Common myeloid progenitor, CD34-positive (primary cell): ENCODE measurements around the gene CRYGD.
"Not testable (repeated sequence)": the region's sequence is repeated elsewhere in the genome, so short reads cannot be mapped to it uniquely, and the experiment has no call there.

Source experiments
- CTCF ChIA-PET: fragments of 350-600 bp; sonication (Branson Sonifier 250); formaldehyde crosslinking; loops from one replicate; lab custom pipeline; 2021; ENCODE audit warnings: antibody characterized with exemption; lab: Charles Lee
- POLR2A ChIA-PET: fragments of 350-600 bp; sonication (Branson Sonifier 250); formaldehyde crosslinking; loops from one replicate; lab custom pipeline; 2021; ENCODE audit warnings: antibody characterized with exemption; lab: Charles Lee
- DNase-seq, 3 donors: peaks; one replicate each; pipeline versions ENCODE4 v3.0.0 to v3.0.0-alpha.2; 2013
- H3K27ac ChIP-seq, 2 experiments: 1 replicate in 1 of 2; 2 replicates in 1 of 2; pipeline ENCODE4 v1.7.0; 2013; ENCODE audit warnings: inconsistent platforms in 2 of 2, low read length in 2 of 2, mild to moderate bottlenecking in 2 of 2, low read depth in 1 of 2, moderate library complexity in 1 of 2; ENCODE audit not compliant: severe bottlenecking in 2 of 2, insufficient read depth in 1 of 2, poor library complexity in 1 of 2
- H3K27me3 ChIP-seq, 5 experiments: replicated peaks in 2 of 5; 1 replicate in 3 of 5; 2 replicates in 2 of 5; pipeline versions ENCODE4 v1.6.1 to v1.7.0; 2013; ENCODE audit warnings: low read length in 4 of 5, mild to moderate bottlenecking in 2 of 5, moderate library complexity in 2 of 5, inconsistent platforms in 1 of 5; ENCODE audit not compliant: insufficient read depth in 5 of 5, control insufficient read depth in 4 of 5
- H3K36me3 ChIP-seq, 4 experiments: 1 replicate in 2 of 4; 2 replicates in 2 of 4; pipeline versions ENCODE4 v1.6.1 to v1.7.0; 2013; ENCODE audit warnings: low read length in 3 of 4, control low read depth in 1 of 4, mild to moderate bottlenecking in 1 of 4; ENCODE audit not compliant: control insufficient read depth in 4 of 4, insufficient read depth in 4 of 4
- H3K4me1 ChIP-seq, 4 experiments: 1 replicate in 3 of 4; 2 replicates in 1 of 4; pipeline versions ENCODE4 v1.6.1 to v1.7.1; 2013; ENCODE audit warnings: low read length in 3 of 4, mild to moderate bottlenecking in 3 of 4, control low read depth in 1 of 4, inconsistent platforms in 1 of 4, moderate library complexity in 1 of 4; ENCODE audit not compliant: control insufficient read depth in 4 of 4, insufficient read depth in 4 of 4; ENCODE audit errors: control extremely low read depth in 1 of 4
- H3K4me3 ChIP-seq, 7 experiments: 1 replicate in 4 of 7; 2 replicates in 3 of 7; pipeline versions ENCODE4 v1.5.1 to v1.7.0; 2013; ENCODE audit warnings: mild to moderate bottlenecking in 7 of 7, low read length in 6 of 7, moderate library complexity in 6 of 7, inconsistent platforms in 2 of 7, low read depth in 2 of 7, control low read depth in 1 of 7; ENCODE audit not compliant: insufficient read depth in 4 of 7, control insufficient read depth in 1 of 7; ENCODE audit errors: extremely low read depth in 1 of 7
- H3K9me3 ChIP-seq, 5 experiments: 1 replicate in 4 of 5; 2 replicates in 1 of 5; pipeline versions ENCODE4 v1.6.1 to v1.7.1; 2013; ENCODE audit warnings: low read length in 4 of 5, mild to moderate bottlenecking in 2 of 5, inconsistent platforms in 1 of 5, low read depth in 1 of 5, moderate library complexity in 1 of 5; ENCODE audit not compliant: control insufficient read depth in 4 of 5, insufficient read depth in 2 of 5; ENCODE audit errors: control extremely low read depth in 1 of 5
- WGBS: methylation state at CpG from one replicate; pipeline ENCODE4 v1.1.5; 2013; ENCODE audit not compliant: insufficient coverage; 5-methylcytosine and 5-hydroxymethylcytosine counted together

The CRYGD gene

DNA sequence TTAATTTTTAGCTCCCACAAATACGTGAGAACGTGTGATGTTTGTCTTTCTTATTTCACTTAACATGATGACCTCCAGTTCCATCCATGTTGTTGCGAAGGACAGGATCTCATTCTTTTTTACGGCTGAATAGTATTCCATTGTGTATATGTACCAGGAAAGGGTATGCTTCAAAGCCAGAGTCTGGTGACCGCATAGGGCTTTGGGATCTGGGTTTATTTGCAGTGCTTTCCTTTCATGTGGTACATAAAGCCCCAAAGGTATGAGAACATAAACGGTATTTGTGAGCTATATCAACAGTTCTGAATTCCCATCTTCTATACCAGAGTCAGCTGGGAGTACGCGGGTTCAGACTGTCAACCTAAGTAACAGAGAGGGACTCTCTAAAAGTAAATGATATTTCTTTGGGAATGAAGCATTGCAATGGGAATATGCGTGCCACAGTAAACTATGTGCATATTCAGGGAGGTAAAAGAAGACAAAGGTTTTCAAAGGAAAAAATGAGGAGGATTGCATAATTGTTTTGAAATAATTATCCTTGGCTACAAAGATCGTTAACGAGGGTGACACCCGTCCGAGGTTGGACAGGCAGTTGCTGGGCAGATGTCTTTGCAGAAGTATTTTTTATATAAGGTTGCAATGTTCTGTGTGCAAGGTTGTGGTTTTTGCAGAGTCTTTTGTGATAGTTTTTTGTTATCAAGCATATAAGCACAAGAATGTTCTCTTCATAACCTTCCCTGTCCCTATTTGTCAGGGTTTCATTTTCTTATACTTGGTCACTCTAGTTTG is 24.4 kb downstream of the CRYGD start:
- H3K9me3 ChIP-seq, result no peaks in the 10 kb centered on the region
- ChIA-PET POLR2A (no interaction called here), CTCF (no interaction called here)
- 67% methylated on average over 6 of the region's 13 CpGs for WGBS
- DNase-seq, result peak in 2 of 3 donors; percentile 52 to 62
- H3K27me3 ChIP-seq, result no peaks in the 10 kb centered on the region
- H3K27ac ChIP-seq, result no peak overlapping the region
- no peaks in the 10 kb centered on the region for H3K36me3 ChIP-seq
- H3K4me3 ChIP-seq, result peak overlapping the region in 1 of 7 experiments; percentile 52
- peaks cover 7 to 34% (median 16%) of the 10 kb centered on the region in 4 experiments for H3K4me1 ChIP-seq

DNA sequence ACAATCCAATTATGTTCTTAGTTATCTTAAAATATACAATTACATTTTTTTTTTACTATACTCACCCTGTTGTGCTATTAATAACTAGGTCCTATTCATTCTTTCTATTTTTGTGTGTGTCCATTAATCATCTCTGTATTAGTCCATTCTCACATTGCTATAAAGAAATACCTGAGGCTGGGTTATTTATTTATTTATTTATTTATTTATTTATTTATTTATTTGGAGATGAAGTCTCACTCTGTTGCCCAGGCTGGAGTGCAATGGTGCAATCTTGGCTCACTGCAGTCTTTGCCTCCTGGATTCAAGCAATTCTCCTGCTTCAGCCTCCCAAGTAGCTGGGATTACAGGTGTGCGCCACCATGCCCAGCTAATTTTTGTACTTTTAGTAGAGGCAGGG is 25.6 kb downstream of the CRYGD start:
- POLR2A ChIA-PET, H3K4me3 ChIP-seq, DNase-seq, H3K9me3 ChIP-seq, H3K36me3 ChIP-seq, H3K27ac ChIP-seq, H3K27me3 ChIP-seq: not testable (repeated sequence)
- CTCF ChIA-PET, result interaction anchor here (1.5 kb wide), 1 partner anchor 341 kb away, joined by 3 read pairs; no protein-coding TSS in a partner anchor
- WGBS, result 100% methylated on average over 1 of the region's 1 CpG
- peaks cover 7 to 34% (median 16%) of the 10 kb centered on the region in 4 experiments for H3K4me1 ChIP-seq

GRCh38 chr2:208098267-208098666 is 26.1 kb downstream of the CRYGD start:
- no peak for DNase-seq
- 93% methylated on average over 2 of the region's 2 CpGs for WGBS
- Histone ChIP-seq H3K9me3 (no peaks in the 10 kb centered on the region), H3K4me3 (no peak overlapping the region), H3K4me1 (peaks cover 7 to 34% (median 16%) of the 10 kb centered on the region in 4 experiments), H3K27ac (no peak overlapping the region), H3K27me3 (no peaks in the 10 kb centered on the region), H3K36me3 (no peaks in the 10 kb centered on the region)
- POLR2A ChIA-PET, result no interaction called here
- CTCF ChIA-PET, result interaction anchor here (1.5 kb wide), 1 partner anchor 340 kb away, joined by 3 read pairs; no protein-coding TSS in a partner anchor

DNA sequence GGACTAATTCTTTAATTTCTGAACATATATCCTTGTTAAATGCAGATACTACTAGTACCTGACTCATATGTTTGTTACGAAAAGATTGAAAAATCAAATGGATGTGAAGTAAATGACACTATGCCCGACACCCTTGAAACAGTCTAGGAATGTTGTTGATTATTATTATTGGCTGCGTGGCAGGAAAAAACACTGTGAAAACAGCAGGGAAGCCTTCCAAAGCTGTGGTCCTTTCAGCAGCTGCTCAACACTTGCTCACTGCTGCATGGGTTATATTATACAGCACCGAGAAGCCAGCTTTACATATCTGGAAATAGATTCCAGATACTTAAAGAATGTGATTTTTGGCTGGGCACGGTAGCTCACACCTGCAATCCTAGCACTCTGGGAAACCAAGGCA is 26.5 kb downstream of the CRYGD start:
- Histone ChIP-seq H3K27ac (no peak overlapping the region), H3K4me1 (peaks cover 7 to 37% (median 16%) of the 10 kb centered on the region in 4 experiments), H3K36me3 (no peaks in the 10 kb centered on the region), H3K27me3 (no peaks in the 10 kb centered on the region), H3K9me3 (no peaks in the 10 kb centered on the region), H3K4me3 (no peak overlapping the region)
- WGBS, result 97% methylated on average over 5 of the region's 5 CpGs
- ChIA-PET CTCF (interaction anchor here (1.5 kb wide), 1 partner anchor 340 kb away, joined by 3 read pairs; no protein-coding TSS in a partner anchor), POLR2A (no interaction called here)
- DNase-seq, result no peak

- ChIA-PET POLR2A (no interaction called here), CTCF (no interaction called here)
- no peak overlapping the region for H3K27ac ChIP-seq
These were observed 27.0 kb downstream of the CRYGD start for GRCh38 chr2:208097313-208097712.

DNA sequence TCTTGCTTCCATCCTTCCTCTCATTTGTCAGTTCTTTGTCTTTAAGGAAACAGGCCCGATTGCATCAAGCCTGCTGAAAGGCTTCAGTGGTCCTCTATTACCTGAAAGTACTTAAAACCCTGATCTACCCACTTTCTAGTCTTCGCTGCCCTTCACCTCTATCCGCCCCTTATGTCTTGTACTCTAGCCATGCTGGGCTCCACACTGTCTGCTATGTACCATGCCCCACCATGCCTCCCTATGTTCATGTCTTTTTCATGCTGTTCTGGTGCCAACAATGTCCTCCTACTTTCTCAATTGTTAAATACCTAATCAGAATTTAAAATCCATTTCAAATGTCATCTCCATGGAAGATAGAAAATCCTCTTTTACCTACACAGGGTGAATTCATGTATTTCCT is 28.2 kb downstream of the CRYGD start:
- 60% methylated on average over 3 of the region's 3 CpGs for WGBS
- Histone ChIP-seq H3K36me3 (no peaks in the 10 kb centered on the region), H3K27me3 (no peaks in the 10 kb centered on the region), H3K4me1 (peaks cover 5 to 23% (median 11%) of the 10 kb centered on the region in 4 experiments), H3K27ac (no peak overlapping the region), H3K4me3 (no peak overlapping the region), H3K9me3 (no peaks in the 10 kb centered on the region)
- DNase-seq, result no peak
- POLR2A ChIA-PET, result no interaction called here
- CTCF ChIA-PET, result interaction anchor here (1.0 kb wide), 1 partner anchor 10 kb away, joined by 3 read pairs; no protein-coding TSS in a partner anchor

More at GRCh38 chr2:208097313-208097712, 27.0 kb downstream of the CRYGD start:
- Histone ChIP-seq H3K4me1 (peaks cover 7 to 35% (median 16%) of the 10 kb centered on the region in 4 experiments), H3K36me3 (no peaks in the 10 kb centered on the region), H3K9me3 (no peaks in the 10 kb centered on the region), H3K4me3 (no peak overlapping the region), H3K27me3 (no peaks in the 10 kb centered on the region)
- no peak for DNase-seq
- WGBS, result 90% methylated on average over 2 of the region's 3 CpGs

GRCh38 chr2:208093128-208093527 is 31.2 kb downstream of the CRYGD start:
- no peak overlapping the region for H3K27ac ChIP-seq
- peaks cover 0 to 9% (median 2%) of the 10 kb centered on the region in 4 experiments for H3K4me1 ChIP-seq
- DNase-seq, result peak in 1 of 3 donors; percentile 12
- H3K27me3 ChIP-seq, result no peaks in the 10 kb centered on the region
- ChIA-PET CTCF (interaction anchor here (0.8 to 1.4 kb wide), 2 partner anchors 9 to 17 kb away, joined by 3 read pairs; no protein-coding TSS in a partner anchor), POLR2A (no interaction called here)
- no peaks in the 10 kb centered on the region for H3K36me3 ChIP-seq
- H3K4me3 ChIP-seq, result no peak overlapping the region
- peaks cover 0 to 7% (median 3%) of the 10 kb centered on the region in 5 experiments for H3K9me3 ChIP-seq
